Neural cell (in vitro differentiated cells): ENCODE data around the gene TMEM53. TPM values are rescaled to one million over a fixed set of nuclear protein-coding genes. Genes with fewer than 3 reads are reported as not detected.

Experiments
- H2AFZ ChIP-seq: fragments of 200-600, 300-800 bp; sonication (generic), shearing (Covaris generic); 2 replicates; pipeline ENCODE4 v1.6.0; 2014; ENCODE audit warnings: low read depth, mild to moderate bottlenecking, antibody characterized with exemption, low read length, moderate library complexity
- H3F3A ChIP-seq: fragments of 200-600 bp; shearing (Covaris generic); 2 replicates; pipeline ENCODE4 v1.6.1; 2016; ENCODE audit warnings: mild to moderate bottlenecking, moderate library complexity, mixed read lengths, antibody characterized with exemption, low read length; ENCODE audit not compliant: insufficient read depth, poor library complexity, severe bottlenecking
- H3K27ac ChIP-seq: fragments of 200-600, 300-800 bp; sonication (generic), shearing (Covaris generic); 2 replicates; pipeline ENCODE4 v1.5.1; 2014; ENCODE audit warnings: mild to moderate bottlenecking, low read length, moderate library complexity
- H3K27me3 ChIP-seq: fragments of 300-800, 200-600 bp; sonication (generic), shearing (Covaris generic); 2 replicates; pipeline ENCODE4 v1.6.0; 2014; ENCODE audit warnings: mild to moderate bottlenecking, low read depth, low read length, moderate library complexity; ENCODE audit not compliant: insufficient read depth
- H3K36me3 ChIP-seq: fragments of 300-800, 200-600 bp; sonication (generic), shearing (Covaris generic); 2 replicates; pipeline ENCODE4 v1.5.1; 2014; ENCODE audit warnings: mild to moderate bottlenecking, antibody characterized with exemption, low read length, moderate library complexity; ENCODE audit not compliant: insufficient read depth
- H3K4me2 ChIP-seq: fragments of 300-800, 200-600 bp; sonication (generic), shearing (Covaris generic); 2 replicates; pipeline ENCODE4 v1.6.0; 2014; ENCODE audit warnings: mild to moderate bottlenecking, low read length
- H3K4me3 ChIP-seq: fragments of 300-800, 200-600 bp; sonication (generic), shearing (Covaris generic); 2 replicates; pipeline ENCODE4 v1.5.1; 2014; ENCODE audit warnings: mild to moderate bottlenecking, low read length, moderate library complexity
- H3K79me2 ChIP-seq: fragments of 200-600 bp; shearing (Covaris generic); replicated peaks from 2 replicates; pipeline ENCODE4 v1.6.0; 2014; ENCODE audit warnings: mild to moderate bottlenecking, low read length, moderate library complexity; ENCODE audit not compliant: insufficient read depth
- H3K9ac ChIP-seq: fragments of 300-800, 200-600 bp; sonication (generic), shearing (Covaris generic); 2 replicates; pipeline ENCODE4 v1.6.1; 2016; ENCODE audit warnings: mild to moderate bottlenecking, low read length, mixed read lengths
- H3K9me2 ChIP-seq: fragments of 200-600 bp; shearing (Covaris generic); 2 replicates; pipeline ENCODE4 v1.6.1; 2016; ENCODE audit warnings: mild to moderate bottlenecking, low read length, mixed read lengths; ENCODE audit not compliant: insufficient read depth
- H3K9me3 ChIP-seq: fragments of 200-600, 300-800 bp; sonication (generic), shearing (Covaris generic); 2 replicates; pipeline ENCODE4 v1.6.1; 2016; ENCODE audit warnings: mild to moderate bottlenecking, mixed run types, low read length, moderate library complexity, mixed read lengths
- H4K20me1 ChIP-seq: fragments of 200-600 bp; shearing (Covaris generic); 2 replicates; pipeline ENCODE4 v1.6.1; 2016; ENCODE audit warnings: mild to moderate bottlenecking, mixed run types; ENCODE audit not compliant: insufficient read depth
- CTCF ChIP-seq: fragments of 450-650 bp; IDR thresholded peaks from 2 replicates; pipeline ENCODE4 v1.5.1; 2014; ENCODE audit warnings: antibody characterized with exemption, mild to moderate bottlenecking, moderate library complexity; ENCODE audit not compliant: poor library complexity, severe bottlenecking
- EP300 ChIP-seq: fragments of 450-650 bp; conservative IDR thresholded peaks from 2 replicates; pipeline ENCODE4 v1.6.1; 2014; ENCODE audit warnings: antibody characterized with exemption, mild to moderate bottlenecking, moderate library complexity; ENCODE audit not compliant: poor library complexity, severe bottlenecking
- EZH2 ChIP-seq: fragments of 200-600, 300-800 bp; shearing (Covaris generic), sonication (generic); IDR thresholded peaks from 2 replicates; pipeline ENCODE4 v1.6.1; 2014; ENCODE audit warnings: antibody characterized with exemption, low read length, borderline replicate concordance, mild to moderate bottlenecking; ENCODE audit not compliant: insufficient read depth, poor library complexity, severe bottlenecking
- MXI1 ChIP-seq: fragments of 450-650 bp; conservative IDR thresholded peaks from 2 replicates; pipeline ENCODE4 v1.6.1; 2014; ENCODE audit warnings: antibody characterized with exemption, mild to moderate bottlenecking; ENCODE audit not compliant: poor library complexity, severe bottlenecking
- POLR2AphosphoS5 ChIP-seq: IDR thresholded peaks from 2 replicates; pipeline ENCODE4 v1.6.1; 2012
- RAD21 ChIP-seq: fragments of 450-650 bp; conservative IDR thresholded peaks from 2 replicates; pipeline ENCODE4 v1.6.1; 2014; ENCODE audit warnings: antibody characterized with exemption, mild to moderate bottlenecking, moderate library complexity
- REST ChIP-seq: IDR thresholded peaks from 2 replicates; pipeline ENCODE4 v1.6.1; 2012; ENCODE audit warnings: borderline replicate concordance
- SMC3 ChIP-seq: fragments of 450-650 bp; conservative IDR thresholded peaks from 2 replicates; pipeline ENCODE4 v1.6.1; 2014; ENCODE audit warnings: antibody characterized with exemption, mild to moderate bottlenecking, moderate library complexity; ENCODE audit not compliant: poor library complexity
- TAF1 ChIP-seq: IDR thresholded peaks from 2 replicates; pipeline ENCODE4 v1.6.1; 2012; ENCODE audit warnings: low read depth
- polyA plus RNA-seq: library from polyadenylated mRNA; depleted of rRNA; stranded (reverse); fragments of >200 nt; gene quantifications from 2 replicates; pipeline ENCODE4 v1.2.3, GENCODE V29; 2014

Gene TMEM53
- polyA plus RNA-seq, 1 donor from 2014 or later: 13.4 TPM

- Histone ChIP-seq H3K9me2 (no peaks in the 10 kb centered on the region), H3K27me3 (peaks cover 34% of the 10 kb centered on the region), H3K79me2 (no peaks in the 10 kb centered on the region), H2AFZ (no peak overlapping the region), H3K9ac (no peak overlapping the region), H3K27ac (no peak overlapping the region), H3F3A (no peaks in the 10 kb centered on the region), H4K20me1 (no peaks in the 10 kb centered on the region), H3K9me3 (no peaks in the 10 kb centered on the region), H3K4me3 (no peak overlapping the region), H3K4me2 (no peak overlapping the region), H3K36me3 (no peaks in the 10 kb centered on the region)
- TF ChIP-seq RAD21 (no peak), REST (no peak), MXI1 (no peak), TAF1 (no peak), EZH2 (no peak), POLR2AphosphoS5 (no peak), CTCF (no peak), SMC3 (no peak), EP300 (no peak)
These were observed 54.9 kb downstream of the TMEM53 start for GRCh38 chr1:44619261-44619900.

GRCh38 chr1:44617703-44618029 is 56.6 kb downstream of the TMEM53 start:
- Histone ChIP-seq H3K9me3 (no peaks in the 10 kb centered on the region), H2AFZ (no peak overlapping the region), H3K9ac (no peak overlapping the region), H3K27ac (no peak overlapping the region), H4K20me1 (no peaks in the 10 kb centered on the region), H3F3A (no peaks in the 10 kb centered on the region), H3K79me2 (no peaks in the 10 kb centered on the region), H3K9me2 (no peaks in the 10 kb centered on the region), H3K36me3 (no peaks in the 10 kb centered on the region), H3K27me3 (peaks cover 34% of the 10 kb centered on the region), H3K4me3 (no peak overlapping the region), H3K4me2 (no peak overlapping the region)
- TF ChIP-seq RAD21 (no peak), CTCF (no peak), POLR2AphosphoS5 (no peak), TAF1 (no peak), MXI1 (no peak), EZH2 (no peak), REST (no peak), SMC3 (no peak), EP300 (no peak)
